Panc1 (cell line): ENCODE results near the gene SMIM21. TPM values are rescaled to one million over a fixed set of nuclear protein-coding genes. Genes with fewer than 3 reads are reported as not detected.

Experiments used
- ATAC-seq: fragments of 200-7000 bp; cut with Tn5 transposase; 2 replicates; pipeline ENCODE4 v1.9.1; 2020; ENCODE audit warnings: mild to moderate bottlenecking, moderate library complexity
- BruUV-seq: library from RNA; stranded (reverse); fragments of 400-500 nt; replicated peaks from 2 replicates; lab custom pipeline; 2021; lab: Mats Ljungman, UMichigan
- CTCF ChIA-PET: fragments of 300-600 bp; sonication (Branson Sonifier 250); formaldehyde crosslinking; loops from one replicate; lab custom pipeline; 2022; ENCODE audit warnings: antibody characterized with exemption; lab: Charles Lee
- POLR2A ChIA-PET: fragments of 300-600 bp; sonication (Branson Sonifier 250); formaldehyde crosslinking; loops from one replicate; lab custom pipeline; 2022; ENCODE audit warnings: antibody characterized with exemption; lab: Charles Lee
- DNase-seq: peaks from one replicate; pipeline ENCODE4 v3.0.0-alpha.2; 2010; ENCODE audit warnings: low read depth, low spot score
- H3K27ac ChIP-seq: 2 replicates; pipeline ENCODE4 v1.5.1; 2011; ENCODE audit warnings: mild to moderate bottlenecking, low read length, inconsistent platforms
- H3K27me3 ChIP-seq: fragments of 200-500 bp; sonication (Bioruptor generic); 2 replicates; pipeline ENCODE4 v1.6.0; 2014; ENCODE audit warnings: low read length, inconsistent platforms; ENCODE audit not compliant: control insufficient read depth, insufficient read depth
- H3K36me3 ChIP-seq: fragments of 200-500 bp; sonication (Bioruptor generic); 2 replicates; pipeline ENCODE4 v1.5.1; 2014; ENCODE audit warnings: inconsistent platforms, mild to moderate bottlenecking, low read length, moderate library complexity; ENCODE audit not compliant: control insufficient read depth, insufficient read depth
- H3K4me1 ChIP-seq: 2 replicates; pipeline ENCODE4 v1.5.1; 2011; ENCODE audit warnings: inconsistent platforms, mild to moderate bottlenecking, low read length, moderate library complexity; ENCODE audit not compliant: control insufficient read depth, insufficient read depth
- H3K4me3 ChIP-seq, 2 experiments: 2 replicates each; pipeline ENCODE4 v1.5.1; 2011 to 2012; ENCODE audit warnings: low read depth in 2 of 2, low read length in 2 of 2, mild to moderate bottlenecking in 2 of 2, inconsistent platforms in 1 of 2, moderate library complexity in 1 of 2
- H3K9me3 ChIP-seq: fragments of 200-500 bp; sonication (Bioruptor generic); 2 replicates; pipeline ENCODE4 v1.5.1; 2014; ENCODE audit warnings: low read depth, mild to moderate bottlenecking, inconsistent platforms, low read length, moderate library complexity; ENCODE audit not compliant: control insufficient read depth, insufficient read depth
- CTCF ChIP-seq: fragments of 450-650 bp; IDR thresholded peaks from 2 replicates; pipeline ENCODE4 v1.5.1; 2017; ENCODE audit warnings: mild to moderate bottlenecking
- POLR2AphosphoS5 ChIP-seq: IDR thresholded peaks from 2 replicates; pipeline ENCODE4 v1.6.1; 2012; ENCODE audit warnings: mild to moderate bottlenecking, low read depth, low read length, moderate library complexity
- SIN3A ChIP-seq: IDR thresholded peaks from 2 replicates; pipeline ENCODE4 v1.6.1; 2012; ENCODE audit warnings: low read depth, mild to moderate bottlenecking, low read length, moderate library complexity, borderline replicate concordance; ENCODE audit not compliant: insufficient read depth
- TCF7L2 ChIP-seq: IDR thresholded peaks from 2 replicates; pipeline ENCODE4 v1.6.1; 2011; ENCODE audit warnings: mild to moderate bottlenecking, low read depth, low read length, inconsistent platforms
- in situ Hi-C: cut with HindIII; loops from 2 replicates; pipeline ENCODE4 v1.10.0; 2016; ENCODE audit warnings: low sequenced_read_pairs, low pct_unique_long_range_greater_than_20kb
- intact Hi-C: fragments of 100-400 bp; cut with micrococcal nuclease; formaldehyde crosslinking; loops from one replicate; pipeline ENCODE4 v1.10.0; 2022; ENCODE audit not compliant: unreplicated experiment
- total RNA-seq: library from RNA; stranded (reverse); gene quantifications from one replicate; pipeline ENCODE4 v1.2.1, GENCODE V29; 2021; ENCODE audit not compliant: unreplicated experiment
- TF ChIP-seq, protein P1 (sequence below), 2 experiments: IDR thresholded peaks; 2 replicates each; pipeline ENCODE4 v1.6.1; 2011 to 2012; ENCODE audit warnings: low read depth in 2 of 2, control low read depth in 1 of 2, low read length in 1 of 2, mild to moderate bottlenecking in 1 of 2, moderate library complexity in 1 of 2; ENCODE audit not compliant: insufficient read depth in 1 of 2

Gene SMIM21
- total RNA-seq, 1 experiment from 2014 or later: not detected

- no TSS peak for BruUV-seq
- CTCF ChIA-PET: no interaction called here
- no peak for TF ChIP-seq SIN3A
- no peak for TF ChIP-seq POLR2AphosphoS5
- no peak for TF ChIP-seq CTCF
- TF ChIP-seq, protein P1, sequence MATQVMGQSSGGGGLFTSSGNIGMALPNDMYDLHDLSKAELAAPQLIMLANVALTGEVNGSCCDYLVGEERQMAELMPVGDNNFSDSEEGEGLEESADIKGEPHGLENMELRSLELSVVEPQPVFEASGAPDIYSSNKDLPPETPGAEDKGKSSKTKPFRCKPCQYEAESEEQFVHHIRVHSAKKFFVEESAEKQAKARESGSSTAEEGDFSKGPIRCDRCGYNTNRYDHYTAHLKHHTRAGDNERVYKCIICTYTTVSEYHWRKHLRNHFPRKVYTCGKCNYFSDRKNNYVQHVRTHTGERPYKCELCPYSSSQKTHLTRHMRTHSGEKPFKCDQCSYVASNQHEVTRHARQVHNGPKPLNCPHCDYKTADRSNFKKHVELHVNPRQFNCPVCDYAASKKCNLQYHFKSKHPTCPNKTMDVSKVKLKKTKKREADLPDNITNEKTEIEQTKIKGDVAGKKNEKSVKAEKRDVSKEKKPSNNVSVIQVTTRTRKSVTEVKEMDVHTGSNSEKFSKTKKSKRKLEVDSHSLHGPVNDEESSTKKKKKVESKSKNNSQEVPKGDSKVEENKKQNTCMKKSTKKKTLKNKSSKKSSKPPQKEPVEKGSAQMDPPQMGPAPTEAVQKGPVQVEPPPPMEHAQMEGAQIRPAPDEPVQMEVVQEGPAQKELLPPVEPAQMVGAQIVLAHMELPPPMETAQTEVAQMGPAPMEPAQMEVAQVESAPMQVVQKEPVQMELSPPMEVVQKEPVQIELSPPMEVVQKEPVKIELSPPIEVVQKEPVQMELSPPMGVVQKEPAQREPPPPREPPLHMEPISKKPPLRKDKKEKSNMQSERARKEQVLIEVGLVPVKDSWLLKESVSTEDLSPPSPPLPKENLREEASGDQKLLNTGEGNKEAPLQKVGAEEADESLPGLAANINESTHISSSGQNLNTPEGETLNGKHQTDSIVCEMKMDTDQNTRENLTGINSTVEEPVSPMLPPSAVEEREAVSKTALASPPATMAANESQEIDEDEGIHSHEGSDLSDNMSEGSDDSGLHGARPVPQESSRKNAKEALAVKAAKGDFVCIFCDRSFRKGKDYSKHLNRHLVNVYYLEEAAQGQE (IDR thresholded peaks at IDR 0.05; ENCODE audit: insufficient read depth in 1 of 2, low read depth in 2 of 2, low read length in 1 of 2): no peak
- no peak for TF ChIP-seq TCF7L2
- no peak overlapping the region for H3K27ac ChIP-seq
- H3K27me3 ChIP-seq: peaks cover 13% of the 10 kb centered on the region
- H3K9me3 ChIP-seq: no peaks in the 10 kb centered on the region
- in situ Hi-C loops (no loop called here), intact Hi-C loops (no loop called here)
- H3K36me3 ChIP-seq: no peaks in the 10 kb centered on the region
- H3K4me1 ChIP-seq: no peaks in the 10 kb centered on the region
- no peak for ATAC-seq
- POLR2A ChIA-PET: interaction anchor here (0.6 kb wide), 1 partner anchor 318 kb away, joined by 3 read pairs; no protein-coding TSS in a partner anchor
- DNase-seq: no peak
- no peak overlapping the region for H3K4me3 ChIP-seq
Observed at GRCh38 chr18:75391279-75392225, 36.0 kb downstream of the SMIM21 start.

DNA sequence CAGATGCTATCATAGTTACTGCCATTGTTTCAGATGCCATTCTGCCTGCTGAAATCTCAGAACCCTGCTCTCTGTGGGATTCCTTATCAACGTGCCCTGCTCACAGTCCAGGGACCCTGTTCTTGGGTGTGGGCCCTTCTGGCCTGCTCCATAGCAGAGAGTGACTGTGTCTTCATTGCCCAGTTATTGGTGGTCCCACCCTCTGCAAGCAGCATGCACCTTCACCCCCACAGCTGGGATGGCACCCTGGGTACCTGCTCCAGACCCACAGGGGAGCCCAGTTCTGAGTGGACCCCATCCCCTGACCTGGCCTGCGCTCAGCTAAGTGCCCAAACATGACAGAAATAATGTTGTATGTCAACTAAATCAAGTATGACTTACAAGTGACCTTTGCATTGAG lies 36.6 kb downstream of the SMIM21 start:
- in situ Hi-C loops: no loop called here
- intact Hi-C loops: no loop called here
- TF ChIP-seq POLR2AphosphoS5 (no peak), TCF7L2 (no peak), SIN3A (no peak), CTCF (no peak)
- TF ChIP-seq, protein P1 (IDR thresholded peaks at IDR 0.05; ENCODE audit: insufficient read depth in 1 of 2, low read depth in 2 of 2, low read length in 1 of 2): no peak
- H3K27ac ChIP-seq: no peak overlapping the region
- CTCF ChIA-PET: no interaction called here
- no peaks in the 10 kb centered on the region for H3K36me3 ChIP-seq
- no peak for DNase-seq
- BruUV-seq: no TSS peak
- H3K4me1 ChIP-seq: no peaks in the 10 kb centered on the region
- no peaks in the 10 kb centered on the region for H3K9me3 ChIP-seq
- H3K4me3 ChIP-seq: no peak overlapping the region
- H3K27me3 ChIP-seq: peaks cover 8% of the 10 kb centered on the region; the same call in 1 of the 2 replicates
- ATAC-seq: no peak
- POLR2A ChIA-PET: interaction anchor here (0.6 kb wide), 1 partner anchor 317 kb away, joined by 3 read pairs; no protein-coding TSS in a partner anchor
